HG03469 (cell line): ENCODE measurements around the gene KCNJ4.

ENCODE experiments used
- ATAC-seq: cut with Tn5 transposase; IDR thresholded peaks from one replicate; pipeline ENCODE4 v1.9.1; 2021; ENCODE audit warnings: mild to moderate bottlenecking, moderate library complexity, moderate number of reproducible peaks; ENCODE audit not compliant: unreplicated experiment

Gene KCNJ4

GRCh38 chr22:38435965-38436364 is 19.0 kb downstream of the KCNJ4 start:
- no peak for ATAC-seq

- ATAC-seq: no peak
Measured at GRCh38 chr22:38435010-38435409, 20.0 kb downstream of the KCNJ4 start.

GRCh38 chr22:38433871-38434270 is 21.1 kb downstream of the KCNJ4 start:
- ATAC-seq: no peak

- no peak for ATAC-seq
Measured at GRCh38 chr22:38432264-38432663, 22.7 kb downstream of the KCNJ4 start.

GRCh38 chr22:38431266-38432010 is 23.6 kb downstream of the KCNJ4 start:
- ATAC-seq: no peak

- ATAC-seq: no peak
Measured at GRCh38 chr22:38429499-38430068, 25.4 kb downstream of the KCNJ4 start.

GRCh38 chr22:38428714-38429113 is 26.3 kb downstream of the KCNJ4 start:
- ATAC-seq: no peak

- ATAC-seq: no peak
Measured at GRCh38 chr22:38427940-38428339, 27.1 kb downstream of the KCNJ4 start.

- ATAC-seq: no peak
Measured at GRCh38 chr22:38427465-38427864, 27.5 kb downstream of the KCNJ4 start.

GRCh38 chr22:38426628-38427027 is 28.4 kb downstream of the KCNJ4 start:
- no peak for ATAC-seq

- ATAC-seq: no peak
Measured at GRCh38 chr22:38424525-38425080, 30.4 kb downstream of the KCNJ4 start.

- no peak for ATAC-seq
Measured at GRCh38 chr22:38423512-38424503, 31.2 kb downstream of the KCNJ4 start.

GRCh38 chr22:38422611-38423511 is 32.1 kb downstream of the KCNJ4 start:
- no peak for ATAC-seq

GRCh38 chr22:38420734-38421133 is 34.3 kb downstream of the KCNJ4 start:
- ATAC-seq: no peak

GRCh38 chr22:38419858-38420160 is 35.2 kb downstream of the KCNJ4 start:
- no peak for ATAC-seq

GRCh38 chr22:38419121-38419857 is 35.7 kb downstream of the KCNJ4 start:
- ATAC-seq: no peak

- no peak for ATAC-seq
Measured at GRCh38 chr22:38418589-38418988, 36.4 kb downstream of the KCNJ4 start.

- no peak for ATAC-seq
Measured at GRCh38 chr22:38417252-38418060, 37.5 kb downstream of the KCNJ4 start.
